Middle frontal gyrus (tissue), 1 donor: Measurements from ENCODE around the gene RABGAP1.
"Not testable (repeated sequence)": the region's sequence is repeated elsewhere in the genome, so short reads cannot be mapped to it uniquely, and the experiment has no call there.

Experiments
- DNase-seq: peaks from one replicate; pipeline ENCODE4 v3.0.0-alpha.2; 2015; ENCODE audit warnings: low spot score; ENCODE audit errors: extremely low spot score

The RABGAP1 gene

GRCh38 chr9:122940749-122941581 lies at the start of gene RABGAP1:
Gene RABGAP1, plus strand, starts transcription at chr9:122941020. Its CDS starts 16,040 bp downstream, at chr9:122957060.
- peak; percentile 96 for DNase-seq

- no peak for DNase-seq
Measured at GRCh38 chr9:122897969-122898368, 42.9 kb upstream of the RABGAP1 start.

- DNase-seq = no peak
Measured at GRCh38 chr9:122900791-122901190, 40.0 kb upstream of the RABGAP1 start.

GRCh38 chr9:122904466-122904822 lies 36.4 kb upstream of the RABGAP1 start:
- no peak for DNase-seq

- peak; percentile 100 for DNase-seq
Measured at GRCh38 chr9:122904823-122905710, 35.8 kb upstream of the RABGAP1 start, which contains the start of gene RC3H2. Gene RC3H2, minus strand, starts transcription at chr9:122905359. Its CDS starts 7,850 bp downstream, at chr9:122897509.

GRCh38 chr9:122906122-122906521 lies 34.7 kb upstream of the RABGAP1 start:
- not testable (repeated sequence) for DNase-seq

- DNase-seq = no peak
Measured at GRCh38 chr9:122912671-122912963, 28.2 kb upstream of the RABGAP1 start.

GRCh38 chr9:122912964-122913673 lies 27.7 kb upstream of the RABGAP1 start, which contains the start of gene ZBTB6:
Gene ZBTB6, minus strand, starts transcription at chr9:122913323. Its CDS starts 1,251 bp downstream, at chr9:122912072.
- DNase-seq = peak; percentile 88

- no peak for DNase-seq
Measured at GRCh38 chr9:122918310-122918709, 22.5 kb upstream of the RABGAP1 start.

GRCh38 chr9:122922713-122923112 lies 18.1 kb upstream of the RABGAP1 start:
- no peak for DNase-seq

GRCh38 chr9:122923947-122924346 lies 16.9 kb upstream of the RABGAP1 start:
- no peak for DNase-seq

GRCh38 chr9:122929796-122930354 lies 10.9 kb upstream of the RABGAP1 start:
- DNase-seq = no peak

GRCh38 chr9:122930541-122931225 lies 10.1 kb upstream of the RABGAP1 start:
- no peak for DNase-seq

- DNase-seq = peak; percentile 92
Measured at GRCh38 chr9:122931226-122932121, 9.3 kb upstream of the RABGAP1 start, which contains the start of gene ZBTB26. Gene ZBTB26, minus strand, starts transcription at chr9:122931512. Its CDS starts 11,578 bp downstream, at chr9:122919934.

GRCh38 chr9:122936464-122936863 lies 4.4 kb upstream of the RABGAP1 start:
- DNase-seq = no peak

GRCh38 chr9:122936883-122937282 lies 3.9 kb upstream of the RABGAP1 start:
- DNase-seq = no peak

GRCh38 chr9:122939601-122940000 lies 1.2 kb upstream of the RABGAP1 start:
- no peak for DNase-seq

- no peak for DNase-seq
Measured at GRCh38 chr9:122940454-122940748, 419 bp upstream of the RABGAP1 start.

- no peak for DNase-seq
Measured at GRCh38 chr9:122941582-122942234, 888 bp downstream of the RABGAP1 start.
